Amygdala (tissue), 56 donors: ENCODE data around the gene CAMK2G.
"Not testable (repeated sequence)": the region's sequence is repeated elsewhere in the genome, so short reads cannot be mapped to it uniquely, and the experiment has no call there.

Experiments used
- DNase-seq, 56 donors: peaks; one replicate each; lab custom pipeline; 2025; lab: John Stamatoyannopoulos, UW

CAMK2G gene

DNA sequence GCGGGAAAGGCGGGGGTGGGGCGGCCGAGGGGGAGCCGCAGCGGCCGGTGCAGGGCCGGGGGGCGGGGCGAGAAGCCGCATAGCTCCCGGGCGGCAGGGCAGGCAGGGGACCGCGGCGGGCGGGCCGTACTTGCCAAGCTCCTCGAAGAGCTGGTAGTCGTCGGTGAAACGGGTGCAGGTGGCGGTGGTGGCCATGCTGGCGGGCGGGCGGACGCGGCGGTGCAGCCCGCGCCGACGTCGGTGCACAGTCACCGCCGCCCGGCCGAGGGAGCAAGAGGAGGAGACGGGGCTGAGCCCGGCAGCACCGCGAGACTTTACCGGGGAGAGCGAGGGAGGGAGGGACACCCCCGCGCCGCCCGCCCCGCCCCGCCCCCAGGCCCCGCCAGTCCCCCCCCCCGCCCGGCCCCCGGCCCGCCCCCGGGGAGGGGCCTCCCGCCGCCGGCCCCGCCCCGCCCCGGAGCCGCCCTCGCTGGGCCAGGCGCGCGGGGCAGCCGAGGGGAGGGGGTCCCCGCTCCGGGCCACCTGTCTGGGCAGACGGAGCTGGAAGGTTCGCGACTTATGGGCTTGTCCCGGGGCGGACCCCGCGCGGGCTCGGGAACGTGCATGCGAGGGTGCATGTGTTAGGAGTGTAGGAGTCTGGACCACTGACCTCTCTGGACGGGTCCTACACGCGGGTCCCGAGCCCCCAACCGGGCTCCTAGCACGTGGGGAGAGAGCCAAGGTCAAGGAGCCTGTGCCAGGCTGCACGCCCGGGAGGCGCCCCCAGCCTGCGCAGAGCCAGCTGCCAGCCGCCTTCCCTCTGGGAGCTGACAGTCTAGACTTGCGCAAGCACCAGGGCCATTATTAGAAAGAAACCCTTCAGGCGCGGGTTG is at the start of gene CAMK2G:
CAMK2G (minus strand) TSS at position 289 of the 872 bp plus-strand sequence; CDS start at position 195, 94 bp downstream.
- peak in 47 of 56 donors; percentile 25 to 88 (median 61) for DNase-seq

DNA sequence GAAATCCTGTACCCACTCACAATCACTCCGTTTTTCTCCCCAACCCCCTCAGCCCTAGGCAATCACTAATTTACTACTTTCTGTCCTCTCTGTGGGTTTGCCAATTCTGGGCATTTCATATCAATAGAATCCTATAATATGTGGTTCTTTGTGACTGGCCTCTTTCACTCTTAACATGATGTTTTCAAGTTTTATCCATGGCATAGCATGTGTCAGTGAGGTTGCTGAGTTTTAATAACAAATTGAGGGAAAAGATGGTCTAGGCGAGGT is 48.4 kb upstream of the CAMK2G start:
- no peak for DNase-seq

DNA sequence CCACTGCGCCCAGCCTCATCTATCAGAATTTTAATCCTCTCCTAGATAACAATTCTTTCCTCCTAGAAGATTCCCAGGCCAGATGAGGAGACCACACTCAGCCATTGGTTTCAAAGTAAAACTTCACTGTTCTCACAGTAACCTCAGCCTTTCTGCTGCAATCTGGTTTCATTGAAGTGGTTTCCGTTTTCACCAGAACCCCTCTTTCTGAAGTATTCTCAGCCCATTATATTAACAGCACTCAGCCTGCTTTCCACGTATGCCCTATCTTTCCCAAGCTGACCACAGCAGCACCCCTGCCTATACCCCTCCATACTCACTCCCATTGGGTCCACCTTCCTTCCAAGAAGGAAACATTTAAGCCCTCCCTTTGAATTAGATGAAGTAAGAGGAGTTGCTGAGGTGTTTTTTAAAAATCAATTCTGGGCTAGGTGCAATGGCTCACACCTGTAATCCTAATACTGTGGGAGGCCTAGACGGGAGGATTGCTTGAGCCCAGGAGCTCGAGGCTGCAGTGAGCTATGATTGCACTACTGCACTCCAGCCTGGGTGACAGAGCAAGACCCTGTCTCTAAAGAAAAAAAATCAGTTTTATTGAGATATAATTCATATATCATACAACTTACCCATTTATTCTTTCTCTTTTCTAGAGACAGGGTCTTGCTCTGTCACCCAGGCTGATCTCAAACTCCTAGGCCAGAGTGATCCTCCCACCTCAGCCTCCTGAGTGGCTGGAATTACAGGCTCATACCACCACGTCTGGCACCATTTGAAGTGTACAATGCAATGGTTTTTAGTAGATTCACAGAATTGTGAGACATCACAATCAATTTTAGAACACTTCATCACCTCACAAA is 47.9 kb upstream of the CAMK2G start:
- DNase-seq = no peak

DNA sequence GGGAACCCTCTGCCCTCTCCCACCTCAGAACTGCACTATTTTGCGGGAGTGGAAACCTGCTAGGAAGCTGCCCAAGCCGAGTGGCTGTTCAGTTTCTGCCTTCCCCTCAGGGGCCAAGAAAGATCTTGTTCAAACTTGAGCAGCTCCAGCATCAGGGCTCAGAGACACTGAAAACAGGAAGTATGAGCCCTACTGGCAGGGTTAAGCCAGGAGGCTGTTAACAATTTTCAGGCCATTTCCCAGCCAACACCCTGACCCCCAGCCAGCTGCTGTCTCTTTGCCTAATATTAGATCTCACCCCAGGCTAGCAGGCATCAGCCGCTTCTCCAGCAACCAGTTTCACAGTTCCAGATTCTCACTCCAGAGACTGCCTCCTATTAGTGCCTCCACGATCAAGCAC is 45.7 kb upstream of the CAMK2G start:
- DNase-seq = peak in 3 of 56 donors; percentile 7 to 29 (median 20)

DNA sequence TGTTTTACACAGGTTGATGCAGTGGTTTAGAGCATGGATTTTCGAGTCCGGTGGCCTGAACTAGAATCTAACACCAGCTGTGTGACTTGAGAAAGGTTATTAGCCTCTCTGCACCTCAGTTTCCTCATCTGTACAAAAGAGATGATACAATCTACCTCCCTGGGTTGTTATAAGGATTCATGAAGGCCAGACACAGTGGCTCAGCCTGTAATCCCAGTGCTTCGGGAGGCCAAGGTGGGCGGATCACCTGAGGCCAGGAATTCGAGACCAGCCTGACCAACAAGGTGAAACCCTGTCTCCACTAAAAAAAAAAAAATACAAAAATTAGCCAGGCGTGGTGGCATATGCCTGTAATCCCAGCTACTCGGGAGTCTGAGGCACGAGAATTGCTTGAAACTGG is 45.1 kb upstream of the CAMK2G start:
- DNase-seq = not testable (repeated sequence)

DNA sequence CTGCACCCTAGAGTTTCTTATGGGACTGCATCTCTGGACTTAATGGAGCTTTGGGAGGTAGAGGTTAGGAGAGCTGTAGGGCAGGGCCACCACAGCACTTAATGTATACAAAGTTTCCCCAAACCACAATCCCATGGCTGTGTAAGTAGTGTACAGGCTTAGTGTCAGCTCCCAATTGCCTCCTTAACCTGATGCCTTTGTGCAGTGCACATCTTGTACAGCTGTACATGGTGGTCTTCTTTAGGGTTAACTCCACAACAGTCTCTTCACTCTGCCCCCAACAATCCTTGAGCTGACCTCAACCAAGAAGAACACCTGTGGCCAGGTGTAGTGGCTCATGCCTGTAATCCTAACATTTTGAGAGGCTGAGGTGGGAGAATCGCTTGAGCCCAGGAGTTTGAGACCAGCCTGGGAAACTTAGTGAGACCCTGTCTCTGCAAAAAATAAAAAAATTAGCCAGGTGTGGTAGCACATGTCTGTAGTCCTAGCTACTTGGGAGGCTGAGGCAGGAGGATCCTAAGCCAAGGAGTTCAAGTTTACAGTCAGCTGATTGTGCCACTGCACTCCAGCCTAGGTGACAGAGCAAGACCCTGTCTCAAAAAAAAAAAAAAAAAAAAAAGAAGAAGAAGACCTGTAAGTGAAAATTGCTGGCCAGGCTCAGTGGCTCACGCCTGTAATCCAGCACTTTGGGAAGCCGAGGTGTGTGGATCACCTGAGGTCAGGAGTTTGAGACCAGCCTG is 43.4 kb upstream of the CAMK2G start:
- DNase-seq = no peak

DNA sequence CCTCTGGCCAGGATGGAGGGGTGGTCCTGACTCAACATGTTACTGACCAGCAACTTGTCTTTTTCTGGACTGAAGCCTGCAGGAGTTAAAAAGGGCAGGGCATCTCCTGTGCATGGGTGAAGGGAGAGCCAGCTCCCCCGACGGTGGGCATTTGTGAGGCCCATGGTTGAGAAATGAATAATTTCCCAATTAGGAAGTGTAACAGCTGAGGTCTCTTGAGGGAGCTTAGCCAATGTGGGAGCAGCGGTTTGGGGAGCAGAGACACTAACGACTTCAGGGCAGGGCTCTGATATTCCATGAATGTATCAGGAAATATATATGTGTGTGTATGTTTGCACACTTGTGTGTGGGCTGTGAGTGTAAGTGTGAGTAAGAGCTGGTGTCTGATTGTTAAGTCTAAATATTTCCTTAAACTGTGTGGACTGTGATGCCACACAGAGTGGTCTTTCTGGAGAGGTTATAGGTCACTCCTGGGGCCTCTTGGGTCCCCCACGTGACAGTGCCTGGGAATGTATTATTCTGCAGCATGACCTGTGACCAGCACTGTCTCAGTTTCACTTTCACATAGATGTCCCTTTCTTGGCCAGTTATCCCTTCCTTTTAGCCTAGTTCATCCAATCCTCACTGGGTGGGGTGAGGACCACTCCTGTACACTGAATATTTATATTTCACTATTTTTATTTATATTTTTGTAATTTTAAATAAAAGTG is 42.6 kb upstream of the CAMK2G start:
- DNase-seq = no peak

DNA sequence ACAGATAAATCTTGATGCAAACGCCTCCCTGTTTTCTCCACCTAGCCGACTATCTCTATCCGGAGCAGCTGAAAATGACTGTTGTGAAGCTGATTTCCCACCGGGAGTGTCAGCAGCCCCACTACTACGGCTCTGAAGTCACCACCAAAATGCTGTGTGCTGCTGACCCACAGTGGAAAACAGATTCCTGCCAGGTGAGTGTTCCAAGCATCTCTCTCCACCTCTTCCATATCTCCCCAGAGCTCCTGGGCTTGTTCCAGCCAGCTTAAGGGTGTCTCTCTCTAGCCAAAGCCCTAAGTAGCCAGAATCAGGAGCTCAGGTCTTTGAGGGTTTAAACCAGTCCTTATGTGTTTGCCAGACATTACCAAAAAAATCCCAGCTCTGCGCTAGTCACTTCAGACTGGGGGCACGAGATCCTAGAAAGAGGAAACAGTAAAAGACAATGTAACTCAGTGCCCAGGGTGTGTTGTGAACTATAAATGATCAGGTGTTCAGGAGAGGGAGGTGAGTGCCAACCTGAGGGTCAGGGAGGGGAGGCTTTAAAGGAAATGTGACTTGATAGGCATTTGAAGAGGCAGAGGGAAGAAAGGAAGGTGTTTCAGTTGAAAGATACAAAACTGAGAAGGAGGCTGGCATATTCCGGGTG is 41.0 kb upstream of the CAMK2G start:
- no peak for DNase-seq

DNA sequence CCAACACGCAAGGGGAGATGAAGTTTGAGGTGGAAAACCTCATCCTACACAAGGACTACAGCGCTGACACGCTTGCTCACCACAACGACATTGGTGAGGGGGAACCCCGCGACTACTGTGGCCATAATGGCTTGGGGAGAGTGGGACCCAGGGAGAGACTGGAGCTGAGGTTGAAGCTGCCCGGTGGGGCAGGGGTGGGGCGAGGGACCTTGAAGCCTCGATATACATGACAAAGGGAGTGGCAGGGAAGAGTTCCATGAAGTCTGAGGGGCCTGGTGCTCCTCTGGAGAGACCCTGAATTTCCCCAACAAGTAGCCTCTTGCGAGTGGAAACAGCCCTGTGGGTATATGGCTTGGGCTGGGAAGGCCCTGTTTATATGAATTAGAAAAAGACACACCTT is 39.7 kb upstream of the CAMK2G start:
- DNase-seq = no peak

DNA sequence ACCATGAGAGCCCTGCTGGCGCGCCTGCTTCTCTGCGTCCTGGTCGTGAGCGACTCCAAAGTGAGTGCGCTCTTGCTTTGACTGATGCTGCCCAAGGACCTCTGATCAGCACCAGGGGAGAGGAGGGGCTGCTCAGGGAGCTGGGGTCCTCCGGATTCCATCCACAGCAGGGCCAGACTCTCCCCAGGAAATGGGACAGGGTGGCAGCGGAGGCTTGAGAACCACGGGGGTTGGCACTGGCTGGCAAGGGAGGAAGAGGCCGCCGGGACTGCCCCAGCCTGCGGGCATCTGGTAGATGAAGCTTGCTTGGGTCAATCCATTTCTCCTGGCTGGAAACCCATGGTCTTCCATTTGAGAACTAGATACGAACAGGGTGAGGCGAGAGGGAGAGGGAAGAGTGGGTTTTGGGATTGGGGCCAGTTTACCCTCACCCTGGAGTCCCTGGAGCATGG is 37.2 kb upstream of the CAMK2G start:
- DNase-seq = no peak

DNA sequence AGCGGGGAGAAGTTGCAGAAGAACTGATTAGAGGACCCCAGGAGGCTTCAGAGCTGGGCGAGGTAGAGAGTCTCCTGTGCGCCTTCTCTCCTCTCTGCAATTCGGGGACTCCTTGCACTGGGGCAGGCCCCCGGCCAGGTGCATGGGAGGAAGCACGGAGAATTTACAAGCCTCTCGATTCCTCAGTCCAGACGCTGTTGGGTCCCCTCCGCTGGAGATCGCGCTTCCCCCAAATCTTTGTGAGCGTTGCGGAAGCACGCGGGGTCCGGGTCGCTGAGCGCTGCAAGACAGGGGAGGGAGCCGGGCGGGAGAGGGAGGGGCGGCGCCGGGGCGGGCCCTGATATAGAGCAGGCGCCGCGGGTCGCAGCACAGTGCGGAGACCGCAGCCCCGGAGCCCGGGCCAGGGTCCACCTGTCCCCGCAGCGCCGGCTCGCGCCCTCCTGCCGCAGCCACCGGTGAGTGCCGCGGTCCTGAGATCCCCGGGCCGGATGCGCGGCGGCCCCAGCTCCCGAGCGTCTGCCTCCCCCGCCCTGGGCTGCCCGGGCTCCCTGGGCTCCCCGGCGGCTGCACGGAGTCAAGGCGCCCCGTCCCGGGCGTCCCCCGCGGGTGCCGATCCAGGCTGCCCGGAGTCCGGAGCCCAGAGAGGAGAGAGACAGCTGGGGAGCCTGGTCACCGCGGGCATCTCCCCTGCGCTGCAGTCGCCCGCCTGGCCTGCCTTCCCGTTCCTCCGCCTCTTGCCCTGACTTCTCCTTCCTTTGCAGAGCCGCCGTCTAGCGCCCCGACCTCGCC is 36.6 kb upstream of the CAMK2G start, which contains the start of gene PLAU:
PLAU (plus strand) TSS at position 369 of the 789 bp plus-strand sequence. CDS start 424 bp downstream, outside the sequence.
- DNase-seq = peak in 7 of 56 donors; percentile 7 to 48 (median 13)

DNA sequence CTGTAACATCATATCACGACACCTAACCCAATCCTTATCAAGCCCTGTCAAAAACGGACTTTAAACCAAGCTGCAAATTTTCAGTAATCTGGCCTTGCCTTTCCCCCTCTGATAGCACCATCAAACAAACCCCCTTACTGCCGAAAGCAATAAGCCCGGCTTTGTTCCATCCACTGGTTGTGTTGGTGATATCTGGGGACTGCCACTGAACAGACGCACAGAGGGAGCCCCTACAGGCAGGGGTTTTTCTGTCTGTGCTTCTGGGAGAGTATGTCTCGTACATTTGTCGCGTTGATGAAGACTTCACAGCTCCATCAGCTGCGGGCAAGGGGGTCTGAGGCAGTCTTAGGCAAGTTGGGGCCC is 36.0 kb upstream of the CAMK2G start:
- no peak for DNase-seq

DNA sequence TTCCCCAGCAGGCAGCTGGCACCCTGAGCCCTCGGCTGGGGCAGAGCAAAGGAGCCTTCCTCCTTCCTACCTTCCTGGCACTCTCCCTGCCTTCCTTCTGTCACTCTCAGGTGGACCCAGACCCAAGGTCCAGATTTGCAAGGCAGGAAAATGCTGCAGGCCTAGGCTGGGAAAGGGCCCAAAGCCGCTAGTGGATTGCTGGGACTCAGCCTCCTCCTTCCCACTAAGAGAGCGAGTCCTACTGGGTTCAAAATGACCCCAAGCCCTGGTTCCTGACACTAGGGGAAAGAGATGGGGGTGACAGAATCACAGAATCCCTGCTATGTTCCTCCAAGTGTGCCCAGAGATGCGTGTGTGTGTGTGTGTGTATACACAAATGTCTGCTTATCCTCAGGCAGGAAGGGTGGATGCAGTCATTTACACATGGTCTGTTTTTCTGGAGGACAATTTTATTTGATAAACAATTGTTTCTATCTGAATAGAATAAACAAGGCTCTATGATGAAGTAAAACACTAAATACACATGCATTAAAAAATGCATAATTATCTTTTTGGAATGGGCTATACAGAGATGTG is 35.3 kb upstream of the CAMK2G start:
- DNase-seq = no peak

DNA sequence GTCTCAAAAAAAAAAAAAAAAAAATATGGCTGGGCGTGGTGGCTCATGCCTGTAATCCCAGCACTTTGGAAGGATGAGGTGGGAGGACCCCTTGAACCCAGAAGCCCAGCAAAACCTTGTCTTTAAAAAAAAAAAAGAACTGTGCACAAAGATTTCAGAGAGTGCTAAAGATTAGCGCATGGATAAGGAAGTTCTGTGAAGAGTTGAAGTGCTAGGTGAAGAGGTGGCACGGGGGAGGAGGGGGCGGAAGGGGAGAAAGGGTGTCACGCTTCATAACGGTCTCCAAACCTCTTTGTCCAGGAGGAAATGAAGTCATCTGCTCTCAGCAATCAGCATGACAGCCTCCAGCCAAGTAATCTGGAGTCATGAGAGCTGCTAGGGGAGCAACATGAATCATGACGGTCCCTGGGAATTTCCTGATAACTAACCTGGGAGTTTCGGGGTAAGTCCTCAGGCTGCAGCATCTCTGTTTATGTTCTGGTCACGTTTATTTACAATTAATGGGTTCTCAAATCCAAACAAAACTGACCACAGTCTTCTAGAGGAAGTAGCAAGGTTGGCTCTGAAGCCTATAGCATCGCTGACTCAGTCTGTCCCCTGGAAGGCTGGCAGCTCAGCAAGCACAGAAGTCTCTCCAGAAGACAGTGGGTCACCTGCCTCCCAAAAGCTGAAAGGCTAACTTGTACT is 34.6 kb upstream of the CAMK2G start:
- no peak for DNase-seq

DNA sequence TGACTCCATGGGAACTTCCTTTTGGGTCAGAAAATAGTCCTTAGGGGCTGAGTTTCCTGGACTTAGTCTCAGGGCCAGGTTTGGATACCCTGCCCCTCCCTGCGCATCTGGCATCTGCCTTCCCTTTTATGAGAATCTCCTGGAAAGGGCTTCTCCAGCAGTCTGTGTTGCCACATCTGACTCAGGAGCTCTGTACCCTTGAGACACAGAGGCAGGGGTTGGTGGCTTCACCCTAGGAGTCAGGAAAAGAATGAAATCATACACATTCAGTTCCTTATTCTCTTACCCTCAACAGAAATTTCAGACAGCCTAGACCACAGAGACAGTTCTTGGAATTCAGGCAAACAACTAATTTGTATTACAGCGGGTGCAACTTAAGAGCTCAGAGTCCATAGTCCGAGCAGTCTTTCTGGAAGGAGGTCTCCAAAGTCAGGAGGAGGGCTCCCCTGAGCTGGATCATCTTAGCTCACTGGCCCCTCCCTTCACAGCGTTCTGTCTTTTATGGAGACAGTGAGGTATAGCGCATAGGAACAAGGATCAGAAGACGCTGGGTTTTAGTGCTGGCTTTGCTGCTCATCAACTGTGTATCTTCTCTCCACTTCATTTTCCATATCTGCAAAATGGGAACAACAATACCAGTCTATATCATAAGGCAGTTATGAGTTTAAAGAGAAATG is 33.6 kb upstream of the CAMK2G start:
- DNase-seq = no peak

DNA sequence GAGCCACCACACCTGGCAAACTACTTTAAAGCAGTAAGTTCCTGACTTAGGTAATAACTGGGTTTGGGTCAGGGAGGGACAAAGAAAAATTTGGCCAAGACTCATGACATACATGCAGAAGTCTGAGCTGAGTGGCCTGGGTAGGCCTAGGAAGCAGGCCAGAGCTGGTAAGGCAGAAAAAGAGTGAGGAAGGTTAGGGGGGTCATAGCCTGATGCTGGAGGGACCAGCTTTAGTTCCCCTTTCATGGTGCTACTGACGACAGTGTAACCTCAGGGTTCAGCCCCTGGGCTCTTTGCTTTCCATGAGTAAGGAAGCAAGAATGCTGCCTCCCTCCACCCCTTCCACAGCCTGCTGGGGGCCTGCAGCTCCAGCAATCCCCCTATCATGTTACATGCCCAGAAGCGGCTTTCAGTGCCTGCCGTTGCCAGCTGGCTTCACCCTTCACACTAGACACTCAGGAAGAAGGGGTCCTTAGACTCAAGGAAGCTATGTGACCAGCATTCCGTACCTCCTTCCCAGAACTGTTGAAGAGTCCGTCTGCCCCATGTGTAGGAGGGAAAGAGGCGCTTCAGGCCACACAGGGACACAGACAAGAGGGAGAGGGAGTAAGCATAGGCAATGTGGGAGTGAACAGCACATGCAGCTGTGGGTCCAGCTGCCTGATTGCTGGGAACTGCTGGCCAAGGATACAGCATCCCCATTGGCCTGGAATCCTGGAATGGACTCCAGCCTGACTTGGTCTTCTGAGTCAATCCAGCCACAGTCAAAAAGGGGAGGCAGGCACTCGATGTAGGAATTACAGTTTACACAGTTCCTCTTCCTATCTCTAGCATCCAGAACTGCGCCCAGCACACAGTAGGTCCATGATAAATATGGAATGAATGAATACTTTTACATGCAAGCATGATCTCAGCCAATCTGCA is 32.4 kb upstream of the CAMK2G start:
- no peak for DNase-seq
